MM.1S (cell line): Measurements from ENCODE around the gene HOMER2.

Source experiments
- DNase-seq: peaks from one replicate; pipeline ENCODE4 v3.0.0-alpha.2; 2015
- H2AFZ ChIP-seq: fragments of 300-600 bp; sonication (generic); 2 replicates; pipeline ENCODE4 v1.6.0; 2016; ENCODE audit warnings: antibody characterized with exemption, low read length
- H3F3A ChIP-seq: fragments of 300-600 bp; sonication (generic); 2 replicates; pipeline ENCODE4 v1.6.1; 2016; ENCODE audit warnings: mild to moderate bottlenecking, antibody characterized with exemption, low read length, moderate library complexity, mixed read lengths; ENCODE audit not compliant: insufficient read depth
- H3K27ac ChIP-seq: fragments of 300-600 bp; sonication (generic); 2 replicates; pipeline ENCODE4 v1.5.1; 2016; ENCODE audit warnings: mild to moderate bottlenecking, low read length
- H3K27me3 ChIP-seq: fragments of 300-600 bp; sonication (generic); replicated peaks from 2 replicates; pipeline ENCODE4 v1.6.0; 2016; ENCODE audit warnings: low read length; ENCODE audit not compliant: insufficient read depth
- H3K36me3 ChIP-seq: fragments of 300-600 bp; sonication (generic); replicated peaks from 2 replicates; pipeline ENCODE4 v1.6.1; 2016; ENCODE audit warnings: mild to moderate bottlenecking, low read length, mixed read lengths; ENCODE audit not compliant: insufficient read depth
- H3K4me1 ChIP-seq: fragments of 300-600 bp; sonication (generic); 2 replicates; pipeline ENCODE4 v1.6.1; 2016; ENCODE audit warnings: low read length, mixed read lengths
- H3K4me2 ChIP-seq: fragments of 300-600 bp; sonication (generic); 2 replicates; pipeline ENCODE4 v1.6.0; 2016; ENCODE audit warnings: low read depth, low read length
- H3K4me3 ChIP-seq: fragments of 300-600 bp; sonication (generic); 2 replicates; pipeline ENCODE4 v1.5.1; 2016; ENCODE audit warnings: low read length, mixed read lengths
- H3K79me2 ChIP-seq: fragments of 300-600 bp; sonication (generic); 2 replicates; pipeline ENCODE4 v1.6.1; 2016; ENCODE audit warnings: mixed run types, low read length, mixed read lengths
- H3K9ac ChIP-seq: fragments of 300-600 bp; sonication (generic); 2 replicates; pipeline ENCODE4 v1.6.1; 2016; ENCODE audit warnings: low read length, mixed read lengths
- H3K9me2 ChIP-seq: fragments of 300-600 bp; sonication (generic); replicated peaks from 2 replicates; pipeline ENCODE4 v1.6.1; 2016; ENCODE audit warnings: mild to moderate bottlenecking, low read length, mixed read lengths; ENCODE audit not compliant: insufficient read depth
- H3K9me3 ChIP-seq: fragments of 300-600 bp; sonication (generic); replicated peaks from 2 replicates; pipeline ENCODE4 v1.6.1; 2016; ENCODE audit warnings: mild to moderate bottlenecking, low read length, mixed read lengths; ENCODE audit not compliant: insufficient read depth
- H4K20me1 ChIP-seq: fragments of 300-600 bp; sonication (generic); 2 replicates; pipeline ENCODE4 v1.6.1; 2016; ENCODE audit warnings: mild to moderate bottlenecking, low read length, moderate library complexity, mixed read lengths; ENCODE audit not compliant: insufficient read depth
- EZH2 ChIP-seq: fragments of 300-600 bp; sonication (generic); optimal IDR thresholded peaks from 2 replicates; pipeline ENCODE3; 2017; ENCODE audit warnings: low read depth, mild to moderate bottlenecking, antibody characterized with exemption, low read length, mixed read lengths
- EZH2phosphoT487 ChIP-seq: fragments of 300-600 bp; sonication (generic); IDR thresholded peaks from 2 replicates; pipeline ENCODE4 v1.6.1; 2018; ENCODE audit warnings: antibody characterized with exemption, low read length
- TF ChIP-seq, protein P1 (sequence below): fragments of 300-600 bp; sonication (generic); IDR thresholded peaks from 2 replicates; pipeline ENCODE4 v1.5.1; 2016; ENCODE audit warnings: antibody characterized with exemption, low read length, mixed read lengths

The HOMER2 gene

DNA sequence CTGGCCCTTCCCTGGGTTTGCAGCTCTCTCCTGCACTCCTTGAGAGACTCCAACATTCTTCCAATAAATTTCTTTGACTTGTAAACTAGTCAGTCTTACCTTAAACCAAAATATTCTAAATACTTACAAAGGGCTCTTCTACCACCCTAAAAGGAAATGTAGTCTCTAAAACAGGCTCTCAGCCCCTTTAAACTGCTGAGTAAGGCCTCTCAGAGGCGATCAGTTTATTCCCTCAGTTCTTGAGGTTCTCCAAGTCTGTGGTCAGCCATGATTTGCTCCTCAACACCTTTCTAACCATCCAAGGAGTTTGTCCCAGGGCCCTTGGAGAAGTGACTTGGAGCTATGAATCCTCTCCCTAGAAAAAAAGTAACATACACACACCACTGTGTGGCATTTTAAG is 78.3 kb downstream of the HOMER2 start:
- H3K4me3 ChIP-seq, result no peak overlapping the region
- no peaks in the 10 kb centered on the region for H3K9me2 ChIP-seq
- H3K4me2 ChIP-seq, result no peak overlapping the region
- no peaks in the 10 kb centered on the region for H3K27me3 ChIP-seq
- TF ChIP-seq EZH2phosphoT487 (no peak), EZH2 (no peak)
- TF ChIP-seq, protein P1, sequence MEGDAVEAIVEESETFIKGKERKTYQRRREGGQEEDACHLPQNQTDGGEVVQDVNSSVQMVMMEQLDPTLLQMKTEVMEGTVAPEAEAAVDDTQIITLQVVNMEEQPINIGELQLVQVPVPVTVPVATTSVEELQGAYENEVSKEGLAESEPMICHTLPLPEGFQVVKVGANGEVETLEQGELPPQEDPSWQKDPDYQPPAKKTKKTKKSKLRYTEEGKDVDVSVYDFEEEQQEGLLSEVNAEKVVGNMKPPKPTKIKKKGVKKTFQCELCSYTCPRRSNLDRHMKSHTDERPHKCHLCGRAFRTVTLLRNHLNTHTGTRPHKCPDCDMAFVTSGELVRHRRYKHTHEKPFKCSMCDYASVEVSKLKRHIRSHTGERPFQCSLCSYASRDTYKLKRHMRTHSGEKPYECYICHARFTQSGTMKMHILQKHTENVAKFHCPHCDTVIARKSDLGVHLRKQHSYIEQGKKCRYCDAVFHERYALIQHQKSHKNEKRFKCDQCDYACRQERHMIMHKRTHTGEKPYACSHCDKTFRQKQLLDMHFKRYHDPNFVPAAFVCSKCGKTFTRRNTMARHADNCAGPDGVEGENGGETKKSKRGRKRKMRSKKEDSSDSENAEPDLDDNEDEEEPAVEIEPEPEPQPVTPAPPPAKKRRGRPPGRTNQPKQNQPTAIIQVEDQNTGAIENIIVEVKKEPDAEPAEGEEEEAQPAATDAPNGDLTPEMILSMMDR, result no peak
- no peaks in the 10 kb centered on the region for H3K36me3 ChIP-seq
- no peak overlapping the region for H2AFZ ChIP-seq
- no peaks in the 10 kb centered on the region for H3K9me3 ChIP-seq
- H3F3A ChIP-seq, result no peaks in the 10 kb centered on the region
- no peaks in the 10 kb centered on the region for H4K20me1 ChIP-seq
- no peak overlapping the region for H3K9ac ChIP-seq
- H3K79me2 ChIP-seq, result no peaks in the 10 kb centered on the region
- no peak for DNase-seq
- no peaks in the 10 kb centered on the region for H3K4me1 ChIP-seq
- no peak overlapping the region for H3K27ac ChIP-seq

DNA sequence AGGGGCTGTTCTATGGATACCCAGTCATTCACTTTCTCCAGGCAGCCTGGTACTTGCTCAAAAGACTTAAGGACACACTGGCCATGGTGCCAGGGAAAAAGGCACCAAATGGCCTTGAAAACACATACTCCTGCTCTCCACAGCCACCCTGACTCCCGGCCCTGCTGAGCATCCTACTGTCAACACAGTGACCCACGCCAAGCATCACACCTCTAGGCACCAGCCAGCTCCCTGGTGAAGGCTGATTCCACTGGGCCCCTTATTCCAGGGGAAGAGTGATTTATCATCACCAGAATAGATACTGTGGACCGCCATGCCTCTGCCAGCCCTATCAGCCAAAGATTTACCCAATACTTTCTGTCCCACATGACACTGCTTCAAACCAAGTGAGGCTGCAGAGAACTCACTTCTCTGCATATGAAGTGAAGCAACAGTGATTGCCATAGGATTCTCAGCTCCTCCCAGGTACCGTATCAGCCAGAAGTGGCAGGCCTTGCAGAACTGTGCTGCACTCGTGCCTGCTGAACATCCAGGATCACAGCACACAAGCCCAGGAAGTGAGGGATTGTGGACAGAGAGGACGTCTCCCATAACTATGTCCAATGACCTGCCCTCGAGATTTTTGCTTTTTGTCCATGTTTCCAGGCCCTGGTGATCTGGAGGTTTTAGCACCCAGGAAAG is 79.4 kb downstream of the HOMER2 start:
- no peaks in the 10 kb centered on the region for H3K36me3 ChIP-seq
- H3K4me3 ChIP-seq, result no peak overlapping the region
- no peak for TF ChIP-seq EZH2phosphoT487
- TF ChIP-seq EZH2, result no peak
- TF ChIP-seq, protein P1, result no peak
- no peak overlapping the region for H3K9ac ChIP-seq
- H4K20me1 ChIP-seq, result no peaks in the 10 kb centered on the region
- H3K27ac ChIP-seq, result no peak overlapping the region
- DNase-seq, result no peak
- H3K4me2 ChIP-seq, result no peak overlapping the region
- no peaks in the 10 kb centered on the region for H3K4me1 ChIP-seq
- no peaks in the 10 kb centered on the region for H3F3A ChIP-seq
- H3K9me3 ChIP-seq, result no peaks in the 10 kb centered on the region
- no peak overlapping the region for H2AFZ ChIP-seq
- H3K9me2 ChIP-seq, result no peaks in the 10 kb centered on the region
- no peaks in the 10 kb centered on the region for H3K27me3 ChIP-seq
- H3K79me2 ChIP-seq, result no peaks in the 10 kb centered on the region

DNA sequence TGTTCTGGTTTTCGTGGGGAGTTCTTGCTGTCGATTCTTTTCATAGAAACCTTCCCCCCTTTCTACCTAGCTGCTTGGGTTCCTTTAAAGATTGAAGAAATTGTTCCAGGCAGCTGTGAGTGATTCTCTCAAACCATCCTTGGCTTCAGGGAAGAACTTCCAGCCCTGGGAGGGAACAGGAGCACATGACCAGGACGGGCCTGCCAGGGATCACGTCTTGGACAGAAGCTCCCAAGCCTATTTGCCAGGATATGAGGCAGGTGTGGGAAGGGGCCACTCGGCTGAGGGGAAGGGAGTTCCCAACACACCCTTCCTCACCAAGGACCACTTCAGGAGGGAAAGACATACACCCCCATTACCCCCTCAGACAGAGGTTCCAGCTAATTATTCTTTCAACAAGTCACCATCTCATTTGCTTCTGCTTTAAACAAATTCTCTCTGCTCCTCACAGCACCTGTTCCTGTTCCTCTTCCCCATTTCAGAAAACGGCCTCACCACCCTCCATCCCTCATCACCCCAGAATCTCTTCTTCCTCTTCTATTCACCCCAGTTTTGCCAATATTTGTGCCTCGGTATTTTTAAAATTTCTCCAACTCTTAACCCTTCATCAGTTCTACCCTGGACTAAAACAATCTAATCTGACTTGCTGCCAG is 80.6 kb downstream of the HOMER2 start:
- Histone ChIP-seq H3K9me2 (no peaks in the 10 kb centered on the region), H3K4me1 (no peaks in the 10 kb centered on the region), H3K27me3 (no peaks in the 10 kb centered on the region), H4K20me1 (no peaks in the 10 kb centered on the region), H3K4me3 (no peak overlapping the region), H3F3A (no peaks in the 10 kb centered on the region), H3K36me3 (no peaks in the 10 kb centered on the region), H2AFZ (no peak overlapping the region), H3K9me3 (no peaks in the 10 kb centered on the region), H3K4me2 (no peak overlapping the region), H3K79me2 (no peaks in the 10 kb centered on the region), H3K9ac (no peak overlapping the region), H3K27ac (no peak overlapping the region)
- DNase-seq, result no peak
- TF ChIP-seq, protein P1, result no peak
- TF ChIP-seq EZH2phosphoT487 (no peak), EZH2 (no peak)
